Measurements from ENCODE around the gene SPEG. TPM values are rescaled to one million over a fixed set of nuclear protein-coding genes. Genes with fewer than 3 reads are reported as not detected.

Gene SPEG
- total and polyA plus RNA-seq, 2 experiments from 2014 or later, result 12.6 to 32.4 TPM

GRCh38 chr2:219545943-219546352 is 111.3 kb downstream of the SPEG start:
- H3K36me3 Mint-ChIP-seq (ENCODE audit: low read depth), result peaks cover 27% of the 10 kb centered on the region
- Histone ChIP-seq H3K4me3 (no peak overlapping the region), H3K4me2 (no peak overlapping the region), H2AFZ (no peak overlapping the region), H3K79me2 (replicated peaks; ENCODE audit: insufficient read depth) (peaks cover 12% of the 10 kb centered on the region), H3K36me3 (ENCODE audit: insufficient read depth) (peaks cover 5% of the 10 kb centered on the region), H3K4me1 (ENCODE audit: insufficient read depth) (peaks cover 12% of the 10 kb centered on the region), H3K27me3 (ENCODE audit: insufficient read depth) (peaks cover 9% of the 10 kb centered on the region; the same call in 1 of the 2 replicates), H3K9me2 (ENCODE audit: insufficient read depth) (no peaks in the 10 kb centered on the region), H3F3A (replicated peaks; ENCODE audit: low read depth) (peaks cover 10% of the 10 kb centered on the region), H4K20me1 (replicated peaks; ENCODE audit: insufficient read depth) (peaks cover 17% of the 10 kb centered on the region), H3K27ac (ENCODE audit: low read depth) (no peak overlapping the region)
- no peaks in the 10 kb centered on the region; the same call in 2 of the 3 replicates for H3K9me3 Mint-ChIP-seq
- no peak for ATAC-seq
- H3K4me1 Mint-ChIP-seq, result peaks cover 23% of the 10 kb centered on the region
- no peak for TF ChIP-seq POLR2AphosphoS5 (IDR thresholded peaks at IDR 0.05; ENCODE audit: low read depth)
- TF ChIP-seq CREB1 (CRISPR knock-in tag; IDR thresholded peaks at IDR 0.05; ENCODE audit: low read depth), result no peak
- TF ChIP-seq, protein P1, sequence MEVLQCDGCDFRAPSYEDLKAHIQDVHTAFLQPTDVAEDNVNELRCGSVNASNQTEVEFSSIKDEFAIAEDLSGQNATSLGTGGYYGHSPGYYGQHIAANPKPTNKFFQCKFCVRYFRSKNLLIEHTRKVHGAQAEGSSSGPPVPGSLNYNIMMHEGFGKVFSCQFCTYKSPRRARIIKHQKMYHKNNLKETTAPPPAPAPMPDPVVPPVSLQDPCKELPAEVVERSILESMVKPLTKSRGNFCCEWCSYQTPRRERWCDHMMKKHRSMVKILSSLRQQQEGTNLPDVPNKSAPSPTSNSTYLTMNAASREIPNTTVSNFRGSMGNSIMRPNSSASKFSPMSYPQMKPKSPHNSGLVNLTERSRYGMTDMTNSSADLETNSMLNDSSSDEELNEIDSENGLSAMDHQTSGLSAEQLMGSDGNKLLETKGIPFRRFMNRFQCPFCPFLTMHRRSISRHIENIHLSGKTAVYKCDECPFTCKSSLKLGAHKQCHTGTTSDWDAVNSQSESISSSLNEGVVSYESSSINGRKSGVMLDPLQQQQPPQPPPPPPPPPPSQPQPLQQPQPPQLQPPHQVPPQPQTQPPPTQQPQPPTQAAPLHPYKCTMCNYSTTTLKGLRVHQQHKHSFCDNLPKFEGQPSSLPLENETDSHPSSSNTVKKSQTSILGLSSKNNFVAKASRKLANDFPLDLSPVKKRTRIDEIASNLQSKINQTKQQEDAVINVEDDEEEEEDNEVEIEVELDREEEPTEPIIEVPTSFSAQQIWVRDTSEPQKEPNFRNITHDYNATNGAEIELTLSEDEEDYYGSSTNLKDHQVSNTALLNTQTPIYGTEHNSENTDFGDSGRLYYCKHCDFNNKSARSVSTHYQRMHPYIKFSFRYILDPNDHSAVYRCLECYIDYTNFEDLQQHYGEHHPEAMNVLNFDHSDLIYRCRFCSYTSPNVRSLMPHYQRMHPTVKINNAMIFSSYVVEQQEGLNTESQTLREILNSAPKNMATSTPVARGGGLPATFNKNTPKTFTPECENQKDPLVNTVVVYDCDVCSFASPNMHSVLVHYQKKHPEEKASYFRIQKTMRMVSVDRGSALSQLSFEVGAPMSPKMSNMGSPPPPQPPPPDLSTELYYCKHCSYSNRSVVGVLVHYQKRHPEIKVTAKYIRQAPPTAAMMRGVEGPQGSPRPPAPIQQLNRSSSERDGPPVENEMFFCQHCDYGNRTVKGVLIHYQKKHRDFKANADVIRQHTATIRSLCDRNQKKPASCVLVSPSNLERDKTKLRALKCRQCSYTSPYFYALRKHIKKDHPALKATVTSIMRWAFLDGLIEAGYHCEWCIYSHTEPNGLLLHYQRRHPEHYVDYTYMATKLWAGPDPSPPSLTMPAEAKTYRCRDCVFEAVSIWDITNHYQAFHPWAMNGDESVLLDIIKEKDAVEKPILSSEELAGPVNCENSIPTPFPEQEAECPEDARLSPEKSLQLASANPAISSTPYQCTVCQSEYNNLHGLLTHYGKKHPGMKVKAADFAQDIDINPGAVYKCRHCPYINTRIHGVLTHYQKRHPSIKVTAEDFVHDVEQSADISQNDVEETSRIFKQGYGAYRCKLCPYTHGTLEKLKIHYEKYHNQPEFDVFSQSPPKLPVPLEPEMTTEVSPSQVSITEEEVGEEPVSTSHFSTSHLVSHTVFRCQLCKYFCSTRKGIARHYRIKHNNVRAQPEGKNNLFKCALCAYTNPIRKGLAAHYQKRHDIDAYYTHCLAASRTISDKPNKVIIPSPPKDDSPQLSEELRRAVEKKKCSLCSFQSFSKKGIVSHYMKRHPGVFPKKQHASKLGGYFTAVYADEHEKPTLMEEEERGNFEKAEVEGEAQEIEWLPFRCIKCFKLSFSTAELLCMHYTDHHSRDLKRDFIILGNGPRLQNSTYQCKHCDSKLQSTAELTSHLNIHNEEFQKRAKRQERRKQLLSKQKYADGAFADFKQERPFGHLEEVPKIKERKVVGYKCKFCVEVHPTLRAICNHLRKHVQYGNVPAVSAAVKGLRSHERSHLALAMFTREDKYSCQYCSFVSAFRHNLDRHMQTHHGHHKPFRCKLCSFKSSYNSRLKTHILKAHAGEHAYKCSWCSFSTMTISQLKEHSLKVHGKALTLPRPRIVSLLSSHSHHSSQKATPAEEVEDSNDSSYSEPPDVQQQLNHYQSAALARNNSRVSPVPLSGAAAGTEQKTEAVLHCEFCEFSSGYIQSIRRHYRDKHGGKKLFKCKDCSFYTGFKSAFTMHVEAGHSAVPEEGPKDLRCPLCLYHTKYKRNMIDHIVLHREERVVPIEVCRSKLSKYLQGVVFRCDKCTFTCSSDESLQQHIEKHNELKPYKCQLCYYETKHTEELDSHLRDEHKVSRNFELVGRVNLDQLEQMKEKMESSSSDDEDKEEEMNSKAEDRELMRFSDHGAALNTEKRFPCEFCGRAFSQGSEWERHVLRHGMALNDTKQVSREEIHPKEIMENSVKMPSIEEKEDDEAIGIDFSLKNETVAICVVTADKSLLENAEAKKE (CRISPR knock-in tag; IDR thresholded peaks at IDR 0.05), result no peak
- TF ChIP-seq, protein P2, sequence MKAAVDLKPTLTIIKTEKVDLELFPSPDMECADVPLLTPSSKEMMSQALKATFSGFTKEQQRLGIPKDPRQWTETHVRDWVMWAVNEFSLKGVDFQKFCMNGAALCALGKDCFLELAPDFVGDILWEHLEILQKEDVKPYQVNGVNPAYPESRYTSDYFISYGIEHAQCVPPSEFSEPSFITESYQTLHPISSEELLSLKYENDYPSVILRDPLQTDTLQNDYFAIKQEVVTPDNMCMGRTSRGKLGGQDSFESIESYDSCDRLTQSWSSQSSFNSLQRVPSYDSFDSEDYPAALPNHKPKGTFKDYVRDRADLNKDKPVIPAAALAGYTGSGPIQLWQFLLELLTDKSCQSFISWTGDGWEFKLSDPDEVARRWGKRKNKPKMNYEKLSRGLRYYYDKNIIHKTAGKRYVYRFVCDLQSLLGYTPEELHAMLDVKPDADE (IDR thresholded peaks at IDR 0.05), result no peak
- TF ChIP-seq EZH2 (IDR thresholded peaks at IDR 0.05; ENCODE audit: low read depth, unreplicated experiment), result no peak
- no peak for TF ChIP-seq STAT1 (IDR thresholded peaks at IDR 0.05; ENCODE audit: unreplicated experiment)
- TF ChIP-seq, protein P3, sequence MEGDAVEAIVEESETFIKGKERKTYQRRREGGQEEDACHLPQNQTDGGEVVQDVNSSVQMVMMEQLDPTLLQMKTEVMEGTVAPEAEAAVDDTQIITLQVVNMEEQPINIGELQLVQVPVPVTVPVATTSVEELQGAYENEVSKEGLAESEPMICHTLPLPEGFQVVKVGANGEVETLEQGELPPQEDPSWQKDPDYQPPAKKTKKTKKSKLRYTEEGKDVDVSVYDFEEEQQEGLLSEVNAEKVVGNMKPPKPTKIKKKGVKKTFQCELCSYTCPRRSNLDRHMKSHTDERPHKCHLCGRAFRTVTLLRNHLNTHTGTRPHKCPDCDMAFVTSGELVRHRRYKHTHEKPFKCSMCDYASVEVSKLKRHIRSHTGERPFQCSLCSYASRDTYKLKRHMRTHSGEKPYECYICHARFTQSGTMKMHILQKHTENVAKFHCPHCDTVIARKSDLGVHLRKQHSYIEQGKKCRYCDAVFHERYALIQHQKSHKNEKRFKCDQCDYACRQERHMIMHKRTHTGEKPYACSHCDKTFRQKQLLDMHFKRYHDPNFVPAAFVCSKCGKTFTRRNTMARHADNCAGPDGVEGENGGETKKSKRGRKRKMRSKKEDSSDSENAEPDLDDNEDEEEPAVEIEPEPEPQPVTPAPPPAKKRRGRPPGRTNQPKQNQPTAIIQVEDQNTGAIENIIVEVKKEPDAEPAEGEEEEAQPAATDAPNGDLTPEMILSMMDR (conservative IDR thresholded peaks at IDR 0.05; ENCODE audit: low read depth in 2 of 2), result no peak
- no peak overlapping the region; the same call in 2 of the 3 replicates for H3K4me3 Mint-ChIP-seq
- H3K27me3 Mint-ChIP-seq (ENCODE audit: insufficient read depth, low read depth, poor library complexity), result peaks cover 22% of the 10 kb centered on the region
- no peak overlapping the region for H3K27ac Mint-ChIP-seq
- DNase-seq (ENCODE audit: low spot score), result no peak

All from GM23338 (cell line).